ENCODE results near the gene OBP2B.
"Not testable (repeated sequence)": the region's sequence is repeated elsewhere in the genome, so short reads cannot be mapped to it uniquely, and the experiment has no call there.

The OBP2B gene, protein sequence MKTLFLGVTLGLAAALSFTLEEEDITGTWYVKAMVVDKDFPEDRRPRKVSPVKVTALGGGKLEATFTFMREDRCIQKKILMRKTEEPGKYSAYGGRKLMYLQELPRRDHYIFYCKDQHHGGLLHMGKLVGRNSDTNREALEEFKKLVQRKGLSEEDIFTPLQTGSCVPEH

DNA sequence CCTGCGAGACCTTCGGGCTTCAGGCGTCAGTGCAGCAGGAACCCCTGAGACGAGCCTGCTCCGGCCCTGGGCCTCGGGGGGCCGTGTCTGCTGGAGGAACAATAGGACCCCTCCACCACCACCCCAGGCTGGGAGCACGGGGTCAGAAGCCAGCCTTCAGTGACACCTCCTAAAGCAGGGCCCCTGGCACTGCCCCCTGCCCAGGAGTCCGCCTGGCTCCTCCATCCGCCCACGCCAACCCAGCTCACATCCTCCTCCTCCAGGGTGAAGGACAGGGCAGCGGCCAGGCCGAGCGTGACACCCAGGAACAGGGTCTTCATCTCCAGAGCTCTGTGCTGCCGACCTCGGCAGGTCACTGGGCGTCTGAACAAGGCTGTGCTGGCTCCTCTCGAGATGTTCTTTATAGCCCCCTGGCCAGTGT, at the start of gene OBP2B:
TSS of gene OBP2B (minus strand) at position 371 of the 421 bp plus-strand sequence. CDS start at position 320, 51 bp downstream.
- not testable (repeated sequence) for DNase-seq

DNA sequence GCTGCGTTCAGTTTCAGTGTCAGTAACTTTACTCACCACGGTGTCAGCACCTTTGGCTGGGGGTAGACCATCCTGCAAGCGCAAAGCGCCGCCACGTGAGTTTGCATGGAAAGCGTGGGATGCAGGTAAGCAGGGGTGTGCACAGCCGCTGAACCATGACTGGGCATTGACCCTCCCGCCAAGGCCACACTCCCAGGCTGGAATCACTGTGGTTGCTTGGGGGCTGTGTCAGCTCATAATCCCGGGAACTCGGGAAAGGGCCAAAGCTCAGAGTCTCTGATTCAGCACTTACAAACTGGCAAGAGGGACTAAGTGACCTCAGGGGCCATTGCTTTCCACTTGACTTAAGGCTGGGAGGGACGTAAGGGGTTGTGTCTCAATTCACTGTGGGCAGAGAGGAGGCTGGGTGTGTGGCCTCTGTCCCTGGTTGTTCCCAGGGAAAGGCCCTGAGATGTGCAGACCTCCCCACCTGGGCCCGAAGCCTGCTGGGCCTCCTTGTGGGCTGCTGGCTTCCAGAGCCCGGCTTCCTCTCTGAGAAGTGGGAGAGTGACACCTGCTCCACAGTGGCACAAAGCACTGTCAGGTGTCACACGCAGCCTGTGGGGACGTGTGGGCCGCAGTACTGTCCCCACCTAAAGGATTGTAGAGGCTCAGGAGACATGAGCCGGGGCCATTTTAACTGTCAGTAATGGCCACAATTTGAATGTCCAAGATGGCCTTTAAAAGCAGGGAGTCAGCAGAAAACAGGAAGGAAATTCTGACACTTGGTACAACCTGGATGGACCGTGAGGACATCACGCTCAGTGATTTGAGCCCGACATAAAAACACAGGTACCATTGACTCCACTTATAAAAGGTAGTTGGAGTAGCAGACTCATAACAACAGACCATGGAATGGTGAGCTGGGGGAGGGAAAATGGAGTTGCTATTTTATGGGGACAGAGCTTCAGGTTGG, 49.3 kb upstream of the OBP2B start:
- no peak for DNase-seq

DNA sequence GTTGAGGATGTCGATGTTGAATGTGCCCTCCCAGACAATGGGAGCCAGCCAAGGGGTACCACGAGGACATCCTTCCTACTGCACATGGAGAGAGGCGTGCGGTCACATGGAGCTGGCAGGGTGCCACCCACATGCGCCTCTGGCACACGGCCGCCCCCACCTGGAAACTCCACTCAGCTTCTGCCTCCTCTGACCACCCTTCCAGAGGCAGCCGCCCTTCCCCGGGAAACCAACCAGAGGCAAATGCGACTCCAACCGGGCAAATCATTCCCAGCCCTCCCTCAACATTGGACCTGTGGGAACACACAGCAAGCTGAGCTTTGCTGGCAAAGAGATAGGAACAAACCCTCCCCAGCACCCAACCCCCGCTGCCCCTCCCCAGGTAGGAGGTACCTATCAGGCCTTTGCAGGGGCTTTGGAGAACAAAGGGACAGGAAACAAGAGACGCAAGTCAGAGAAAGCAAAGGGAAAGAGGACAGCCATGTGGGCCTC, 48.5 kb upstream of the OBP2B start:
- DNase-seq, result no peak

DNA sequence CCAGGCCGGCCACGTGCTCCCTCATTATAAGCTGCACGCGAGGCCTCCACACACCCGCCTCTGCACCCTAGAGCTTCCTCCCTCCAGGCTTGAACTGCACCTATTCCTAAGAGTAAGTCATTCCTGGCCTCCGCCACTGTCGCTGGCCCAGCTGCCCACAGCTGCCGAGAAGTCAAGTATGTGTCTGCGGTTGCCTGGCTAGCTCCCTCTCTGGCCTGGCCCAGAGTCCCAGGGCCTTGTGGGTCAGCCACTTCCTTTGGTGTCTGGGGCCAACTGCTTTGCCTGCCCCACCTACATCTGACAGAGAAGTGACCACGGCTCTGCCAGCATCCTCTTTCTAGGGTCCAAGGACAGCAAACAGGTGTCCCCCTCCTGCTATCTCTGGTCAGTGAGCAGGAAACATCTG, 47.6 kb upstream of the OBP2B start:
- no peak for DNase-seq

DNA sequence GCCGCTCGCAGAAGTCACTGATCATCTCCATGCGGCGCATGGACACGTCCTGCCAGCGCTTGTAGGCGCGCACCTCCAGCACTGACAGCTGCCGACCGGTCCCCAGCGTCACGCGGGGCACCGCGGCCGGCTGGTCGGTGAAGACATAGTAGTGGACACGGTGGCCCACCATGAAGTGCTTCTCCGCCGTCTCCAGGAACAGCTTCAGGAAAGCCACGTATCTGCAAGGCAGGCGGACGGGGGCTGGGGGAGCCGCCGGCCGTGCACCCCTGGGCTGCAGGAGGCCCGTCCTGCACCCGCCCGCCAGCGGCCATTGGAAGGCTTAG, 47.0 kb upstream of the OBP2B start:
- no peak for DNase-seq

DNA sequence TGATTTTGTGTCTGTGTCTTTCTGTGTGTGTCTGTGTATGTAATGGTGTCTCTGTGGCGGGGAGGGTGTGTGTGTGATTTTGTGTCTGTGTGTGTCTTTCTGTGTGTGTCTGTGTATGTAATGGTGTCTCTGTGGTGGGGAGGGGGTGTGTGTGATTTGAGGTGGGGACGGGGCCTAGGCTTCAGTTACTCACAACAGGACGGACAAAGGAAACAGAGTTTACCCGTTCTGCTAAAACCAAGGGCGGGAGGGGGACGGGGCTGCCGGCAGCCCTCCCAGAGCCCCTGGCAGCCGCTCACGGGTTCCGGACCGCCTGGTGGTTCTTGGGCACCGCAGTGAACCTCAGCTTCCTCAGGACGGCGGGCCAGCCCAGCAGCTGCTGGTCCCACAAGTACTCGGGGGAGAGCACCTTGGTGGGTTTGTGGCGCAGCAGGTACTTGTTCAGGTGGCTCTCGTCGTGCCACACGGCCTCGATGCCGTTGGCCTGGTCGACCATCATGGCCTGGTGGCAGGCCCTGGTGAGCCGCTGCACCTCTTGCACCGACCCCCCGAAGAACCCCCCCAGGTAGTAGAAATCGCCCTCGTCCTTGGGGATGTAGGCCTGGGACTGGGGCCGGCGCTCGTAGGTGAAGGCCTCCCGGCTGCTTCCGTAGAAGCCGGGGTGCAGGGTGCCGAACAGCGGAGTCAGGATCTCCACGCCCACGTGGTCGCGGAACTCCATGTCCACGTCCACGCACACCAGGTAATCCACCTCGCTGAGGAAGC, 46.5 kb upstream of the OBP2B start:
- DNase-seq, result no peak

DNA sequence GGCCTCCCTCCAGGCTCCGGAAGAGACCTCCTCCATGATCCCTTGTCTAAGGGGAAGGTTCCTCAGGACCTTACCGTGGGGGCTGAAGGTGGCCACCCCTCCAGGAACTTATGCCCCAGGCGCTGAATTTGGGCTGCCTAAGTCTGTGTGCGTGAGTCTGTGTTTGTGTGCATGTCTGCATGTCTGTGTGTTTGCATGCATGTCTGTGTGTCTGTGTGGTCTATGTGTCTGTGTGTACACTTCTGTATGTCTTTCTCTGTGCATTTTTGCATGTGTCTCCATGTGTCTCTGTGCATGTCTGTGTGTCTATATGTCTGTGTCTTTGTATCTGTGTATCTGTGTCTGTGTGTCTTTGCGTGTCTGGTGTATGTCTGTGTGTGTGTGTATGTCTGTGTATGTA, 45.4 kb upstream of the OBP2B start:
- DNase-seq, result no peak

DNA sequence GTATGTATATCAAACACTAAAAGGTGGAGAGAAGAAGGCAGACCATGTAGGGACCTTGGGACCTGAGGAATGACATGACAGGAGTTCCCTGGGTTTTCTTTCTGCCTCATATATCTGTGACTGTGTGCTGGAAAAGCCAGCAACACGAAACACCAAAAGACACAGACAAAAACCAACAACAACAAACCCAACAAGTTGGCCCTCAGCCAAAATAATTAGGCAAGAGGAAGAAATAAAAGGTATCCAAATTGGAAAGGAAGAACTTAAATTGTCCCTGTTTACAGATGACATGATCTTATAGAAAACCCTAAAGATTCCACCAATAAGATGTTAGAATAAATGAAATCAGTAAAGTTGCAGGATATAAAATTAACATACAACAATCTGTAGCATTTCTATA, 44.2 kb upstream of the OBP2B start:
- no peak for DNase-seq

DNA sequence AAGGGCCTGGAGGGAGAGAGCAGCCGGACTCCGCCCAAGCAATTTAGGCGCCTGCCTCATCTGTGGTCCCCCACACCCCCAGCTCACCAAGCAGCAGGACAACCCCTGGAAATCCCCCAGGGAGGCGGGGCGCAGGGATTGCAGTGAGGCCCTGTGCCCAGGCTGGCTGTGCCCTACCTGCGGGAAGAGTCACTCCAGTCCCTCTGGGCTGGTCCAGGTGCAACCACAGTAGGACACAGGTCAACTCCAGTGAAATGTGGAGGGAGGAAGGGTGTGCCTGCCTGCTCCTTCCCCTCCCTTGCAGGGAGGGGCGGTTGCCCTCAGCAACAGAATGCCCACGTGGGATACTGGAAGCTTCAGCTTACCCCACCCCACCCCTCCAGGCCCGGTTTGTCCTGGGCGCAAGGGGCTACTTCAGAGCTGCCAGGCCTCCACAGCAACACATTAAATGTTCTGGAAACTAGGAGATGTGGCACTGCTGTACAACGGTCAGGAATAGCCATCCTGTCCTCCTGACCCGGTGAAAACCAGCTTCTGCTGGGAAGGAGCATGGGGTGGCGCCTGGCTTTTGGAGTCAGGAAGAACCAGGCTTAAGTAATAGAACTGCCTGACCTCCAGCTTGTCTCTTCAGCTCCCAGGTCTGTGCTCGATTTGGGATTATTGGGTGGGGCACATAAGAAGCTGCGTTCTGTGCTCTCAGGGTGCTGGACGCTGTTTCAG, 43.4 kb upstream of the OBP2B start:
- DNase-seq, result no peak

DNA sequence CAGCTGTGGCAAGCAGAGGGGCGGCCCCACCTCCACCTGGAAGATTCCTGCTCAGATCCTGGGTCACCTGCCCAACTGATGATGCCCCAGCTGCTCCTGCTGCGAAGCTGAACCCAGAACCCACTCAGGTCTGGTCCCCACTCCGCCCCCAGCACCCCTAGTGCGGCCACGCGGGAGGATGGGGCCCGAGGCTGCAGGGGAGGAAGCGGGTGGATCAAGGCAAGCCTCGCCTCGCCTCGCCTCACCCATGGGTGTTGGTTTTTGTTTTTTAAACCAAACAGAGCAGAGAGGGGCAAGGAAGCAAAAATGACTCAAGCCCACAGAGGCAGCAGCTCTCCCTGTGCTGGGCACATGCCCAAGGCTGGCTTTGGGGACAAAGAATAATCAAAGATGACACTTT, 42.7 kb upstream of the OBP2B start:
- DNase-seq, result no peak

DNA sequence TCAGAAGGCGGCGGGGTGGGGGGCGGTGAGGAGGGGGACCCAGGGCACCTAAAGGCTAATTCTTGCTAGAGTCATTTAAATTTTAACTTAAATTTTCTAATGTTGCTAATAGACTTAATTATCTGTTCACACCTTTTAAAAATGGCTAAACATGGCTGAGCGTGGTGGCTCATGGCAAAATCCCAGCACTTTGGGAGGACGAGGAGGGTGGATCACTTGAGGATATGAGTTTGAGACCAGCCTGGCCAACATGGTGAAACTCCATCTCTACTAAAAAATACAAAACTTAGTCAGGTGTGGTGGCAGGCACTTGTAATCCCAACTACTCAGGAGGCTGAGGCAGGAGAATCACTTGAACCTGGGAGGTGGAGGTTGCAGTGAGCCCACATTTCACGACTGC, 42.2 kb upstream of the OBP2B start:
- not testable (repeated sequence) for DNase-seq

DNA sequence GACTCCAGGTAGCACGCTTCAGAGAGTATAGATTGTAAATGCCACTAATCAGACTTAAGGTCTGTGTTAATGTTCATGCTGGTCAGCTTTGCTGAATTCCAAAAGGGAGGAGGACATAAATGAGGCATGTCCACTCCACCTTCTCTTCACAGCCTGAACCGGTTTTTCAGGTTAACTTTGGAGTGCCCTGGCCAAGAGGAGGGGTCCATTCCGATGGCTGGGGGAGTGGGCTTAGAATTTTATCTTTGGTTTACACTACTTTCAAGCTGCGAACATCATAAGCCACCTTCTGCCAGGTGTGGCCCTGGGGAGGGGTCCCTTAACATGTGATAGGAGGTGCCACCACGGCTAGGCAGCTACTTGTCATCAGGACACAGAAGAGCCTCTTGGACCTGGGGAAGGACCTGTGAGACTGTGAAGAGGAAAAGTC, 41.7 kb upstream of the OBP2B start:
- DNase-seq, result no peak

DNA sequence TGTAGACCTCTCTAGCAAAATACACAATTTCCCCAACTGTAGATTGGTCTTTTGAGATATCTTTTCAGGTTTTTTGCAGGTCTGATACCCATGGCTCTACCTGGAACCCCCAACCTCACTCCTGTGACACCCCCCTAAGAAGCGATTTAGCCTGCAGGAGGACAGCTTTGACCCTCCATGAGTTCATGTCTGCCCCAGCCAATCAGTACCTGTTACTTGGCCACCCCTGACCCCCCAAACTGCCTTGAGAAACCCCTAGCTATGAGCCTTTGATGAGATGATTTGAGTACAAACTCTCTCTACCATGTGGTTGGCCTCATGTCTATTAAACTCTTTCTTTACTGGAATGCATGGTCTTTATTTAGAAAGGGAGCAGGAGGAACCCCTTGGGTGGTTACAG, 40.3 kb upstream of the OBP2B start:
- no peak for DNase-seq

DNA sequence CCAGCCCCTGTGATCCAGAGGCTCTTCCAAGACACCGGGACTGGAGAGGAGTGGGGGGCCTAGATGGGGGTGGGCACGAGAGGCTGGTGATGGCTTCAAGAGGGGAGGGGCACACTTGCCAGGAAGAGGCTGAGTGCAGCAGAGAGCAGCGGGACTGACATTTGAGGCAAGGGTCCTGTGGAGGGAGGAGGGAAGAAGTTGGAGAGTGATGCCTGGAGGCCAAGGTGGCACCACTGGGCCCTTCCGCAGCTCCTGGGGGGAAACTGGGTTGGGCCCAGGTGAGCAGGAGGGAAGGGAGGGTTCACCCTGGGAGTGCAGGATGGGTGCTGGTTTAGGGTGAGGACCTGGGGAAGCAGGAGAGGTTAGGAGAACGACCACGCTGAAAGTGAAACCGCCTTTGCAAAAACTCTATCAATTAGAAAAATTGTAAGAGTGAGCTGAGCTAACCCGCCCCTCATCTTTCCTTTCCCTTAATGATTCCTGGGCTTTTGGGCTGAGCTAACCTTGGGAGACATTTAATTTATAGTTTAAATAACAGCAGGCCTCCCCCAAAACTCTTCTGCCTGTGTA, 39.8 kb upstream of the OBP2B start:
- no peak for DNase-seq

DNA sequence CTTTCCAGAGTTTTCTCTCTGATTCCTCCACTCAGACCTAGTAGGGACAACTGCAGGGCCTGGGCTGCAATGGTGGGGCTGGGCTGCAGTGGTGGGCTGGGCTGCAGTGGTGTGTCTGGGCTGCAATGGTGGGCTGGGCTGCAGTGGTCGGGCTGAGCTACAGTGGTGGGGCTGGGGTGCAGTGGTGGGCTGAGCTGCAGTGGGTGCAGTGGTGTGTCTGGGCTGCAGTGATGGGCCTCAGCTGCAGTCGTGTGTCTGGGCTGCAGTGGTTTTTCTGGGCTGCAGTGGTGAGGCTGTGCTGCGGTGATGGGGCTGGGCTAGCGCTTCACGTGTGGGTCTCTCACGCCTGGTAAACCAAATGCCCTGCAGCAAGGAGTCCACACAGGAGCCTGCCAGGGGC, 38.6 kb upstream of the OBP2B start:
- DNase-seq, result no peak

DNA sequence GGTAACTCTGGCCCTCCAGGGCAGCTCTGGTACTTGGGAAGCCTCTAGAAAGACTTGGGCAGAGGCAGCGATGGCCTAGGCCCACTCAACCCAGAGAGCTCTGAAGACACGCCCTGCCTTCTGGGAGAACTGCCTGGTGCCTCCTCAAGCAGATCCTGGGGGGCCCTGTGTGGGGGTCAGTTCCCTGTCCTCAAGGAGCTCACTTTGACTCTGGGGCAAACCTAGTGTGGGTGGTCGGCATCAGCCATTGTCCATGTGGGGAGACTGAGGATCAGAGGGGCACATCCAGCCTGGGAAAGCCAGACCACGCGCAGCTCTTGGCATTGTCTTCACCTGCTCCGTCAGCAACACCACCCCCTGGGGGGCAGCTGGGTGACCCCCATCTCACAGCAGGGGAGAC, 37.9 kb upstream of the OBP2B start:
- no peak for DNase-seq

DNA sequence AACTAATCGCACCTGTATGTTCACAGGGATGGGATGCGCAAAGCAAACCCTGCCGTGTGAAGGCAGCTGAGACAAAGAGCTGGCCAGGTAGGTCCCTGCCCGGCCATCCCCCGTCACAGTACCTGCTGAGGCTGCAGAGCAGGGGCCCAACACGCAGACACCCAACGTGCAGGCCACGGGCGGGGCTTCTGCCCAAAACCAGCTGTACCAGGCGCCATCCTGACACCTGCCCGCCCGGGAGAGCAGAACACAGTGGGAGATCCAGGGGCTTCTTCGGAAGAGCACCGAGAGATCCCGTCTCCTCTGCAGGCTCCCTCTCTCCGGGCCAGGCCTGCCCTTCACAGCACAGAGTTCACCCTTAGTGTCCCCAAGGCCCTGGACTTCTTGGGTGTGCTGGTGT, 37.5 kb upstream of the OBP2B start:
- DNase-seq, result no peak

DNA sequence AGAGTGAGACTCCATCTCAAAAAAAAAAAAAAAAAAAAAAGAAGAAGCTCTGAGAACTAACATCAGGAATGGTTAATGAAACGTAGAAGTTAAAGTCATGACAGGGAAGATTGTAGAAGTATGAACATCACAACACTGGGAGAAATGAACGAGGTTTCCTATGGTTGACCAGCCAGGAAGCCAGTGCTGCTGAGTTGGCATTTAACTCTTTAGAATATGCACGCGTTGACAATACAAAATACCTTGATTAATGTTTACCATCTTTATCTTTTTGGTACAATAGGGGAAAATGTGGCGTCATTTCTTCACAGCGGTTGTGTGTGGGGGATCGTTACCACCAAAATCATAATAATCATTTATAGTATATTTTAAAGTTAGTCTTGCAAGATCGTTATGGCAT, 33.9 kb upstream of the OBP2B start:
- no peak for DNase-seq

DNA sequence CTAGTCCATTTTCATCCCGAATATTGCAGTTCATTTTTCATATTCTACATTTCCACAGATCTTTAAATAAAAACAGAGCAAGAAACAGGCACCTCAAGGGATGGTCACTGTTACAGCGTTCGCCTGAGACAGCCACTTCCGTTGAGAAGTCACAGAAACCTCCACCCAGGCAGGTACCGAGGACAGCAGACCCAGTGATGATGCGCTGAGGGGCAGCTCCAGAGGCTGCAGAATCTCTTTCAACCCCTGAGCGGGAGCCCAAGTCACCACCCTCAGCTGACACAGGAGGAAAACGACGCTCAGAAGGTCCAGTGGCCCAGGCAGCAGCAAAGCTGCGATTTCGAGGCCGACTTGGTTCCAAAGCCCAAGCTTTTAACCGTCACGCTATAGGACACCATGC, 33.2 kb upstream of the OBP2B start:
- DNase-seq, result no peak

DNA sequence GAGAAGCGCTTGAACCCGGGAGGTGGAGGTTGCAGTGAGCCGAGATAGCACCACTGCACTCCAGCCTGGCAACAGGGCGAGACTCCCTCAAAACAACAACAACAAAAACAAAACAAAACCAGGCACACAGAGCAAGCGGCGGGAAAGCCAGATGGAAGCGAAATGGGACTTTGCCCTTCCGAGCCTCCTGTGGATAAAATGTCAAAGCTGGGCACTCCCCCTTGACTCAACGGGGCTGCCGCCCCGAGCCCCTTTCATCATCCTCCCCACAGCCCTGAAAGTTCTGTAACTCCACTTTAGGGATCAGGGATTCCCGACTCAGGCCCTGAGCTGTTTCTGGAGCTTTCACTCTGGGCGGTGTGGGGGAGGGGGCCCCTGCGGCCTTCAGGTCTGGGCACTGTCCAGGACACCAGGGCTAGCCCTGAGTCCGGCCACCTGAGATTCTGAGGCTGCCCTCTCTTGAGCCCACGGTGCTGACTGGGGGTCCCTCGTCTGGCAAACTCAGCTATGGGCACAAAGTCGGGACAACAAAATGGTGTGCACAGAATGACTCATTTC, 30.6 kb upstream of the OBP2B start:
- no peak for DNase-seq

DNA sequence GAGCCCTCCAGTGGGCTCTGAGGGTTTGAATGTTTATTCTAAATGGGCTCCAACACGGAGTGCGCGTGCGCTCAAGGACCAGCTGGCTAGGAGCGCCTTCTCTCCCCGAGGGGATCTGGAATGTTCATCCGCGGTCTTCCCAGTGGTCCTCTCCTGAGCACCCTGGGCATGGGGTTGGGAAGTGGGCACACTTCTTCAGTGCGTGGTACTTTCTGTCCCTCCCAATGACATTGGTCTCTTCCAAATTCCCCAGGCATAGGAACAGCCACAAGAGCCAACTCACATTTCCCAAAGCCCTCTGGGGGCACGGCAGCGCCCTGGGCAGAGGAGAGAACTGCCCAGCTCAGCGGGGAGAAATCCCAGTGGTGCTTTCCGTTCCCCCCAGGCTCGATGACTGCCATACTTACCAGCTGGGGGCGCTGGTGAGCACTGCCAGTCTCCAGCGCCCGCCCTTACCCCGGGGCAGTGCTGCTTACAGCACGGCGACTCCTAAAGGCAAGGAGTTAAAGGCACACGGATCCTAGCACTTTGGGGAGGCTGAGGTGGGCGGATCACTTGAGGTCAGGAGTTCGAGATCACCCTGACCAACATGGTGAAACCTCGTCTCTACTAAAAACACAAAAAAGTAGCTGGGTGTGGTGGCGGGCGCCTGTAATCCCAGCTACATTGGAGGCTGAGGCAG, 29.9 kb upstream of the OBP2B start:
- no peak for DNase-seq
